A673 (cell line): ENCODE measurements around the gene SH3RF1. TPM values are rescaled to one million over a fixed set of nuclear protein-coding genes. Genes with fewer than 3 reads are reported as not detected.
"Not testable (repeated sequence)": the region's sequence is repeated elsewhere in the genome, so short reads cannot be mapped to it uniquely, and the experiment has no call there.

Experiments
- BruUV-seq: library from RNA; stranded (reverse); fragments of 400-500 nt; replicated peaks from 2 replicates; lab custom pipeline; 2021; lab: Mats Ljungman, UMichigan
- CTCF ChIA-PET: fragments of 300-600 bp; sonication (Branson Sonifier 250); formaldehyde crosslinking; loops from one replicate; lab custom pipeline; 2022; ENCODE audit warnings: antibody characterized with exemption; lab: Charles Lee
- POLR2A ChIA-PET: fragments of 300-600 bp; sonication (Branson Sonifier 250); formaldehyde crosslinking; loops from one replicate; lab custom pipeline; 2022; ENCODE audit warnings: antibody characterized with exemption; ENCODE audit not compliant: low non-redundant PET; lab: Charles Lee
- DNase-seq: peaks from one replicate; pipeline ENCODE4 v3.0.0-alpha.2; 2015; ENCODE audit warnings: low spot score
- H3K27ac ChIP-seq: fragments of 200-600 bp; sonication (generic); 2 replicates; pipeline ENCODE4 v1.5.1; 2016; ENCODE audit warnings: mixed run types, low read depth, mild to moderate bottlenecking, mixed read lengths, antibody characterized with exemption, low read length; ENCODE audit not compliant: poor library complexity, severe bottlenecking
- H3K27me3 ChIP-seq: fragments of 200-600 bp; sonication (generic); replicated peaks from 2 replicates; pipeline ENCODE4 v1.6.1; 2017; ENCODE audit warnings: mixed run types, low read depth, mild to moderate bottlenecking, mixed read lengths, antibody characterized with exemption, low read length; ENCODE audit not compliant: insufficient read depth, poor library complexity
- H3K36me3 ChIP-seq: fragments of 200-600 bp; sonication (generic); 2 replicates; pipeline ENCODE4 v1.6.1; 2016; ENCODE audit warnings: mixed run types, mild to moderate bottlenecking, mixed read lengths, antibody characterized with exemption, low read length; ENCODE audit not compliant: insufficient read depth, poor library complexity, severe bottlenecking
- H3K4me1 ChIP-seq: fragments of 200-600 bp; sonication (generic); 2 replicates; pipeline ENCODE4 v1.6.1; 2017; ENCODE audit warnings: mixed run types, mild to moderate bottlenecking, mixed read lengths, antibody characterized with exemption, low read length; ENCODE audit not compliant: insufficient read depth, poor library complexity, severe bottlenecking
- H3K4me3 ChIP-seq: fragments of 200-600 bp; sonication (generic); 2 replicates; pipeline ENCODE4 v1.5.1; 2016; ENCODE audit warnings: low read depth, mixed run types, mild to moderate bottlenecking, mixed read lengths, low read length; ENCODE audit not compliant: poor library complexity, severe bottlenecking
- H3K9me3 ChIP-seq: fragments of 200-600 bp; sonication (generic); 2 replicates; pipeline ENCODE4 v1.6.1; 2016; ENCODE audit warnings: mixed run types, low read depth, mild to moderate bottlenecking, mixed read lengths, antibody characterized with exemption, low read length; ENCODE audit not compliant: poor library complexity, severe bottlenecking
- CTCF ChIP-seq: fragments of 300-800, 200-600 bp; sonication (generic); conservative IDR thresholded peaks from 2 replicates; pipeline ENCODE4 v1.5.1; 2017; ENCODE audit warnings: low read depth, mild to moderate bottlenecking, antibody characterized with exemption, low read length, moderate library complexity, mixed read lengths
- EZH2 ChIP-seq: fragments of 200-600 bp; sonication (generic); IDR thresholded peaks from 2 replicates; pipeline ENCODE4 v1.6.1; 2017; ENCODE audit warnings: borderline replicate concordance, low read depth, mild to moderate bottlenecking, mixed read lengths, antibody characterized with exemption, low read length; ENCODE audit not compliant: poor library complexity, severe bottlenecking
- intact Hi-C: fragments of 100-400 bp; cut with micrococcal nuclease; formaldehyde crosslinking; loops from one replicate; pipeline ENCODE4 v1.10.0; 2022; ENCODE audit not compliant: unreplicated experiment
- total RNA-seq: library from RNA; stranded (reverse); gene quantifications from 2 replicates; pipeline ENCODE4 v1.2.3, GENCODE V29; 2021

The SH3RF1 gene
- total RNA-seq, 1 experiment from 2014 or later = 15.3 TPM

GRCh38 chr4:169198167-169198566 is 72.6 kb downstream of the SH3RF1 start:
- intact Hi-C loops = no loop called here
- no peak for DNase-seq
- ChIA-PET CTCF (no interaction called here), POLR2A (no interaction called here)
- H3K27ac ChIP-seq = no peak overlapping the region
- H3K36me3 ChIP-seq = no peaks in the 10 kb centered on the region
- TF ChIP-seq EZH2 (no peak), CTCF (no peak)
- H3K4me3 ChIP-seq = no peak overlapping the region
- peaks cover 11% of the 10 kb centered on the region for H3K9me3 ChIP-seq
- H3K27me3 ChIP-seq = no peaks in the 10 kb centered on the region
- BruUV-seq = no TSS peak
- peaks cover 37% of the 10 kb centered on the region for H3K4me1 ChIP-seq

GRCh38 chr4:169197206-169197605 is 73.5 kb downstream of the SH3RF1 start:
- intact Hi-C loops, H3K27ac ChIP-seq, H3K4me3 ChIP-seq, POLR2A ChIA-PET, H3K27me3 ChIP-seq, H3K36me3 ChIP-seq, CTCF ChIA-PET, BruUV-seq, DNase-seq: not testable (repeated sequence)
- H3K9me3 ChIP-seq = peaks cover 11% of the 10 kb centered on the region
- peaks cover 32% of the 10 kb centered on the region for H3K4me1 ChIP-seq

- no peak for TF ChIP-seq CTCF
- TF ChIP-seq EZH2 = no peak
- CTCF ChIA-PET = no interaction called here
- Histone ChIP-seq H3K4me1 (peaks cover 11% of the 10 kb centered on the region), H3K9me3 (peaks cover 11% of the 10 kb centered on the region), H3K27me3 (no peaks in the 10 kb centered on the region), H3K4me3 (no peak overlapping the region), H3K27ac (no peak overlapping the region), H3K36me3 (no peaks in the 10 kb centered on the region)
- no peak for DNase-seq
- POLR2A ChIA-PET = no interaction called here
- no TSS peak for BruUV-seq
- intact Hi-C loops = no loop called here
Measured at GRCh38 chr4:169195032-169195431, 75.7 kb downstream of the SH3RF1 start.

GRCh38 chr4:169189968-169190367 is 80.8 kb downstream of the SH3RF1 start:
- intact Hi-C loops, DNase-seq, H3K36me3 ChIP-seq, H3K27me3 ChIP-seq, BruUV-seq, CTCF ChIA-PET, H3K9me3 ChIP-seq, H3K4me1 ChIP-seq, POLR2A ChIA-PET, H3K4me3 ChIP-seq, H3K27ac ChIP-seq: not testable (repeated sequence)
